ENCODE measurements around the gene STAB1.

STAB1 gene

GRCh38 chr3:52536112-52536368, 40.9 kb downstream of the STAB1 start:
- DNase-seq, result no peak

- DNase-seq, result peak; percentile 98
These were observed 41.4 kb downstream of the STAB1 start, which contains the start of gene UQCC5 for GRCh38 chr3:52536369-52537164. Gene UQCC5, plus strand, starts transcription at chr3:52536605. Its CDS starts 151 bp downstream, at chr3:52536756.

- no peak for DNase-seq
These were observed 42.1 kb downstream of the STAB1 start for GRCh38 chr3:52537165-52537620.

- DNase-seq, result no peak
These were observed 42.7 kb downstream of the STAB1 start for GRCh38 chr3:52537726-52538421.

- no peak for DNase-seq
These were observed 44.0 kb downstream of the STAB1 start for GRCh38 chr3:52539010-52539653.

- DNase-seq, result no peak
These were observed 45.9 kb downstream of the STAB1 start for GRCh38 chr3:52541050-52541449.

GRCh38 chr3:52544937-52545336, 49.8 kb downstream of the STAB1 start:
- DNase-seq, result no peak

- no peak for DNase-seq
These were observed 51.2 kb downstream of the STAB1 start for GRCh38 chr3:52546111-52546901.

GRCh38 chr3:52547143-52547542, 52.0 kb downstream of the STAB1 start:
- DNase-seq, result no peak

GRCh38 chr3:52551118-52551517, 56.0 kb downstream of the STAB1 start:
- DNase-seq, result no peak

- no peak for DNase-seq
These were observed 57.0 kb downstream of the STAB1 start for GRCh38 chr3:52552089-52552488.

- DNase-seq, result no peak
These were observed 59.1 kb downstream of the STAB1 start for GRCh38 chr3:52554026-52554755.

GRCh38 chr3:52555056-52555455, 59.9 kb downstream of the STAB1 start:
- DNase-seq, result no peak

- DNase-seq, result no peak
These were observed 62.1 kb downstream of the STAB1 start for GRCh38 chr3:52557011-52557960.

GRCh38 chr3:52558436-52558835, 63.3 kb downstream of the STAB1 start:
- no peak for DNase-seq

- no peak for DNase-seq
These were observed 66.0 kb downstream of the STAB1 start for GRCh38 chr3:52561028-52561747.

- DNase-seq, result no peak
These were observed 68.8 kb downstream of the STAB1 start for GRCh38 chr3:52563984-52564383.

GRCh38 chr3:52568069-52568468, 72.9 kb downstream of the STAB1 start:
- no peak for DNase-seq

- no peak for DNase-seq
These were observed 74.9 kb downstream of the STAB1 start for GRCh38 chr3:52570076-52570475.

- DNase-seq, result no peak
These were observed 77.1 kb downstream of the STAB1 start for GRCh38 chr3:52572221-52572620.
